Breast epithelium (tissue), 3 donors: ENCODE results near the gene SEC61A2.

ENCODE experiments used
- CTCF ChIP-seq, 3 donors: fragments of 450-650 bp; IDR thresholded peaks; one replicate each; pipeline ENCODE4 v1.5.1; 2016 to 2017; ENCODE audit warnings: antibody characterized with exemption in 3 of 3, mild to moderate bottlenecking in 3 of 3, moderate library complexity in 3 of 3
- POLR2A ChIP-seq: fragments of 450-650 bp; IDR thresholded peaks from one replicate; pipeline ENCODE4 v1.6.1; 2016; ENCODE audit warnings: antibody characterized with exemption, mild to moderate bottlenecking, moderate library complexity
- POLR2AphosphoS5 ChIP-seq, 3 donors: sonication (generic); formaldehyde crosslinking; IDR thresholded peaks; one replicate each; pipeline ENCODE4 v1.6.1; 2017; ENCODE audit warnings: antibody characterized with exemption in 3 of 3

- TF ChIP-seq CTCF (IDR thresholded peaks at IDR 0.05) (no peak), POLR2A (no peak), POLR2AphosphoS5 (IDR thresholded peaks at IDR 0.05) (no peak)
These were observed 83.0 kb downstream of the SEC61A2 start for GRCh38 chr10:12212454-12212853.
